Fibroblast of lung (primary cell): ENCODE results near the gene VEGFC. TPM values are rescaled to one million over a fixed set of nuclear protein-coding genes. Genes with fewer than 3 reads are reported as not detected.

ENCODE experiments used
- DNase-seq, 2 donors: peaks; one replicate each; pipeline versions ENCODE4 v3.0.0 to v3.0.0-alpha.2; 2010; ENCODE audit warnings: low read depth in 2 of 2
- H2AFZ ChIP-seq: 2 replicates; pipeline ENCODE4 v1.5.1; 2012; ENCODE audit warnings: low read length, control low read depth, inconsistent platforms
- H3K27ac ChIP-seq: 2 replicates; pipeline ENCODE4 v1.5.1; 2011; ENCODE audit warnings: low read length, control low read depth; ENCODE audit not compliant: insufficient read depth
- H3K27me3 ChIP-seq: 2 replicates; pipeline ENCODE4 v1.5.1; 2011; ENCODE audit warnings: mild to moderate bottlenecking, low read length; ENCODE audit not compliant: control insufficient read depth, insufficient read depth
- H3K36me3 ChIP-seq: 2 replicates; pipeline ENCODE4 v1.5.1; 2011; ENCODE audit warnings: low read length; ENCODE audit not compliant: control insufficient read depth, insufficient read depth
- H3K4me1 ChIP-seq: 2 replicates; pipeline ENCODE4 v1.5.1; 2011; ENCODE audit warnings: low read length; ENCODE audit not compliant: control insufficient read depth, insufficient read depth; ENCODE audit errors: extremely low read depth
- H3K4me2 ChIP-seq: 2 replicates; pipeline ENCODE4 v1.5.1; 2011; ENCODE audit warnings: low read length, control low read depth; ENCODE audit not compliant: insufficient read depth; ENCODE audit errors: extremely low read depth
- H3K4me3 ChIP-seq, 4 experiments: fragments of 200-600 bp in 1 of 4; sonication (generic) in 1 of 4; replicated peaks in 1 of 4; 2 replicates each; pipeline ENCODE4 v1.5.1; 2011 to 2016; ENCODE audit warnings: low read length in 4 of 4, low read depth in 3 of 4, mild to moderate bottlenecking in 3 of 4, control low read depth in 2 of 4, inconsistent platforms in 1 of 4, mixed read lengths in 1 of 4; ENCODE audit not compliant: insufficient read depth in 1 of 4; ENCODE audit errors: control extremely low read depth in 1 of 4
- H3K79me2 ChIP-seq: 2 replicates; pipeline ENCODE4 v1.5.1; 2012; ENCODE audit warnings: mild to moderate bottlenecking, low read length, inconsistent platforms; ENCODE audit not compliant: control insufficient read depth, insufficient read depth
- H3K9ac ChIP-seq: 2 replicates; pipeline ENCODE4 v1.5.1; 2011; ENCODE audit warnings: mild to moderate bottlenecking, low read length, control low read depth; ENCODE audit not compliant: insufficient read depth
- H3K9me3 ChIP-seq: 2 replicates; pipeline ENCODE4 v1.5.1; 2012; ENCODE audit warnings: low read depth, low read length; ENCODE audit not compliant: control insufficient read depth, insufficient read depth
- H4K20me1 ChIP-seq: 2 replicates; pipeline ENCODE4 v1.5.1; 2011; ENCODE audit warnings: low read length; ENCODE audit not compliant: control insufficient read depth, insufficient read depth; ENCODE audit errors: extremely low read depth
- EZH2 ChIP-seq: IDR thresholded peaks from 2 replicates; pipeline ENCODE4 v1.5.1; 2012; ENCODE audit warnings: low read length, control low read depth, mild to moderate bottlenecking; ENCODE audit errors: missing control alignments
- polyA plus RNA-seq, 2 donors: library from polyadenylated mRNA; depleted of rRNA in 1 of 2; stranded (reverse) in 1 of 2; unstranded in 1 of 2; fragments of >200 nt; gene quantifications; 2 replicates each; pipeline ENCODE4 v1.2.1, GENCODE V29; 2011 to 2012; ENCODE audit warnings: missing spikeins in 1 of 2
- total RNA-seq: library from RNA; depleted of rRNA; stranded (reverse); fragments of >200 nt; gene quantifications from 2 replicates; pipeline ENCODE4 v1.2.1, GENCODE V29; 2014
- TF ChIP-seq, protein P1 (sequence below), 2 donors: IDR thresholded peaks in 1 of 2; conservative IDR thresholded peaks in 1 of 2; 1 replicate in 1 of 2; 2 replicates in 1 of 2; pipeline ENCODE4 v1.5.1; 2011 to 2012; ENCODE audit warnings: low read length in 2 of 2, control low read depth in 1 of 2, inconsistent platforms in 1 of 2, low read depth in 1 of 2, mild to moderate bottlenecking in 1 of 2

Gene VEGFC
- total and polyA plus RNA-seq, 2 donors (not counting 1 experiment from before 2014, with no cell fraction given) = 67.2 to 74.2 TPM

DNA sequence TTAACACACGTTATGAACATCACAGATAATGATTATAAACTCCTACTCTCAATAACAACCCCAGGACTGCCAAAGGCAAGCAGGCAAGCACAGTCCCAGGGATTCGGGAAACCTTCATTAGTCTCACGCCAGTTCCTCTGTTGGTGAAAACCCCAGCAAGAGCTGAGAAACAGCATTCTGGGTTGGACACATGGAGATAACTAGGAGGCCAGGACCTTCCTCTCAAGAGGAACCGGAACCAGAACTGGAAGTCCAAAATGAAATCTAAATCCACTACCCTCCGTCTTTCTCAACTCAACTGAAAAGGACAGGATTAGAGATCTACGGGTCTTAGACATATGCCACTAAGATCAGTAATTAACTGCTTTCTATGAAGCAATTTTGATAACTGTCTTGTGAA is 3.8 kb downstream of the VEGFC start:
- peak overlapping the region; percentile 49 for H3K27ac ChIP-seq
- no peak overlapping the region for H3K9ac ChIP-seq
- H2AFZ ChIP-seq = no peak overlapping the region
- peak overlapping the region; percentile 90 for H3K4me2 ChIP-seq
- H3K9me3 ChIP-seq = no peaks in the 10 kb centered on the region
- peaks cover 12% of the 10 kb centered on the region for H3K4me1 ChIP-seq
- no peaks in the 10 kb centered on the region for H3K27me3 ChIP-seq
- no peak for TF ChIP-seq EZH2
- TF ChIP-seq, protein P1, sequence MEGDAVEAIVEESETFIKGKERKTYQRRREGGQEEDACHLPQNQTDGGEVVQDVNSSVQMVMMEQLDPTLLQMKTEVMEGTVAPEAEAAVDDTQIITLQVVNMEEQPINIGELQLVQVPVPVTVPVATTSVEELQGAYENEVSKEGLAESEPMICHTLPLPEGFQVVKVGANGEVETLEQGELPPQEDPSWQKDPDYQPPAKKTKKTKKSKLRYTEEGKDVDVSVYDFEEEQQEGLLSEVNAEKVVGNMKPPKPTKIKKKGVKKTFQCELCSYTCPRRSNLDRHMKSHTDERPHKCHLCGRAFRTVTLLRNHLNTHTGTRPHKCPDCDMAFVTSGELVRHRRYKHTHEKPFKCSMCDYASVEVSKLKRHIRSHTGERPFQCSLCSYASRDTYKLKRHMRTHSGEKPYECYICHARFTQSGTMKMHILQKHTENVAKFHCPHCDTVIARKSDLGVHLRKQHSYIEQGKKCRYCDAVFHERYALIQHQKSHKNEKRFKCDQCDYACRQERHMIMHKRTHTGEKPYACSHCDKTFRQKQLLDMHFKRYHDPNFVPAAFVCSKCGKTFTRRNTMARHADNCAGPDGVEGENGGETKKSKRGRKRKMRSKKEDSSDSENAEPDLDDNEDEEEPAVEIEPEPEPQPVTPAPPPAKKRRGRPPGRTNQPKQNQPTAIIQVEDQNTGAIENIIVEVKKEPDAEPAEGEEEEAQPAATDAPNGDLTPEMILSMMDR (conservative IDR thresholded peaks at IDR 0.05 in 1 of 2, IDR thresholded peaks at IDR 0.05 in 1 of 2; ENCODE audit: low read depth in 1 of 2, low read length in 2 of 2) = no peak
- H3K79me2 ChIP-seq = peaks cover 82% of the 10 kb centered on the region
- DNase-seq = no peak
- no peaks in the 10 kb centered on the region for H3K36me3 ChIP-seq
- peak overlapping the region; percentile 42 to 99 (median 82) for H3K4me3 ChIP-seq
- H4K20me1 ChIP-seq = no peaks in the 10 kb centered on the region

DNA sequence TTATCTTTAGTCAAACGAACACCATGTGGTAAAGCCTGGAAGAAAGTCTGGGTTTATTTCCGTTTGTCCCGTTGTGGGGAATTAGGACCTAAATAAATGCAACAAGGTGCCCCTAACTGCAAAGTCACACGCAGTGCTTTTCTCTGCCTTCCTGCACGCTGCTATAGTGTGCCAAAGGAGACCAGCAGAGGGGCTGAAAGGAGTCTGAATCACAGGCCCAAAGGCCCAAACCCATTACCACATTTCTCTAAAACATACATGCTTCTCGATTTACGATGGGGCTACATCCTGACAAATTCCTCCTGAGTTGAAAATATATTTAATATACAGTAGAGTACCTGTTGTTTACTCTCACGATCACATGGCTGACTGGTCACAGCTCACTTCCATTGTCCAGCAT is 4.5 kb downstream of the VEGFC start:
- Histone ChIP-seq H3K9ac (no peak overlapping the region), H3K4me3 (peak overlapping the region in 3 of 4 experiments; percentile 0 to 32 (median 3)), H3K79me2 (peaks cover 89% of the 10 kb centered on the region), H2AFZ (no peak overlapping the region), H3K4me2 (peak overlapping the region; percentile 42), H3K27ac (no peak overlapping the region), H3K27me3 (no peaks in the 10 kb centered on the region), H3K9me3 (no peaks in the 10 kb centered on the region), H3K36me3 (no peaks in the 10 kb centered on the region), H4K20me1 (no peaks in the 10 kb centered on the region), H3K4me1 (peaks cover 8% of the 10 kb centered on the region)
- DNase-seq = no peak
- TF ChIP-seq EZH2 = no peak
- TF ChIP-seq, protein P1 (conservative IDR thresholded peaks at IDR 0.05 in 1 of 2, IDR thresholded peaks at IDR 0.05 in 1 of 2; ENCODE audit: low read depth in 1 of 2, low read length in 2 of 2) = no peak

DNA sequence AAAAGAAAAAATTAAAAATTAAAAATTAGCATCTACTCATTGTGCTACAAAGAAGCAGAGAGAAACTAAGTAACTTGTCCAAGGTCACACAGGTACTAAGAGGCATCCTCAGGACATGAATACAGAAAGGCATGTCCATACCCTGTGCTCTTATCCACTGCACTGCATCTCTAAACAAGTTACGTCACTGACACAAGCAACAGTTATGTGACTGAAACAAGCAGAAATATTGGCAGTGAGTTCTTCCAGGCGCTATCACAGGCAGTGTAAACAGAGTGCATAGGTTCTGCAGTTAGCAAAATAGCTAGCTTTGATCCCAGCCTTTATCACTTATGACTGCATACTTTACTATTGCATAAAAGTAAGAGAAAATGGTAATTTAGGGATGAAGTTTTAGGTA is 7.9 kb downstream of the VEGFC start:
- Histone ChIP-seq H3K4me3 (no peak overlapping the region), H3K36me3 (no peaks in the 10 kb centered on the region), H3K27ac (no peak overlapping the region), H3K9ac (no peak overlapping the region), H3K4me2 (peak overlapping the region; percentile 32), H4K20me1 (no peaks in the 10 kb centered on the region), H3K27me3 (no peaks in the 10 kb centered on the region), H3K9me3 (no peaks in the 10 kb centered on the region), H3K4me1 (peaks cover 13% of the 10 kb centered on the region), H3K79me2 (peaks cover 97% of the 10 kb centered on the region), H2AFZ (no peak overlapping the region)
- peak in 1 of 2 donors; percentile 64 for DNase-seq
- TF ChIP-seq, protein P1 (conservative IDR thresholded peaks at IDR 0.05 in 1 of 2, IDR thresholded peaks at IDR 0.05 in 1 of 2; ENCODE audit: low read depth in 1 of 2, low read length in 2 of 2) = no peak
- no peak for TF ChIP-seq EZH2
